HG03432 (cell line): Measurements from ENCODE around the gene PVRIG.
"Not testable (repeated sequence)": the region's sequence is repeated elsewhere in the genome, so short reads cannot be mapped to it uniquely, and the experiment has no call there.

ENCODE experiments used
- ATAC-seq: cut with Tn5 transposase; IDR thresholded peaks from one replicate; pipeline ENCODE4 v1.9.1; 2021; ENCODE audit warnings: mild to moderate bottlenecking, moderate library complexity; ENCODE audit not compliant: unreplicated experiment

PVRIG gene

DNA sequence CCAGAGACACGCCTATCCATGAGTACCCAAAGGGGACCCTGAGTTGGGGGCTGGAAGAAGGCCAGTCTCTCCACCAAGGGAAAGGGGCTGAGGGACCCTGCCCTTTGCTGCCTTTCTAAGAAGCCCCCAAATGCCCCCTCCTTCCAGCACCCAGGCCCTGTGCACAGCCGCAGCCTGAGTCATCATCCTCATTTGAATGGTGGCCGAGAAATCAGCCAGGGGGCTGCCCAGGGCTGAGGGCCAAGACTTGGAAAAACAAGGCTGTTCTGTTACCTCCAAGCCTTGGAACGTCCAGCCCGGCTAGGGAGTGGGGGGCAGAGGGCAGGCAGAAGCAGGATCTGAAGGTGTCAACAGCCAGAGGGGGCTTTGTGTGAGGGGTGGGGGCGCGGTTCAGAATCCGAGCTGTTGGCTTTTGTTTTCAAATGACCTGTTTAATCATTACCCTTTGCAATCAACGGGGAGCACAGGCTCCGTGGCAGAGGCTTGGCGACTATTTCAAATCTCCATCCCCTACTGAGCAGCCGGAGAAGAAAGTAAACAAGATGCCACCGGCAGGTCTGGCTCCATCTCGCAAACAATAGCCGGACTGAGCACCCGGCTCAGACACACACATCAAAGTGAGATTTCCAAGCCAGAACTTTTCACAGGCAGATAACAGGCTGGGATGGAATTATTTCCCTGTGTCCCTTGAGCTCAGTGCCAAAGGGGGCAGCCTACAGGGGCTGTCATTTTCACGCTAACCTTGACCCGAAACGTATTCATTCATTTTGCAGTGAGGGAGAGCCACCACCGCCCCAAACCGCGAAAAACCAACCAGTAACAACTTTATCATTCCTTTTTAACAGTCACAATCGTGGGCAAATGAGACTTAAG, 50.5 kb downstream of the PVRIG start:
- ATAC-seq = not testable (repeated sequence)
